ENCODE data around the gene SETD9. TPM values are rescaled to one million over a fixed set of nuclear protein-coding genes. Genes with fewer than 3 reads are reported as not detected.

Gene SETD9
- total RNA-seq, 1 donor from 2014 or later = 15.8 TPM

- H3K27ac Mint-ChIP-seq (ENCODE audit: unreplicated experiment) = no peak overlapping the region
- H3K9me3 Mint-ChIP-seq (ENCODE audit: unreplicated experiment) = no peaks in the 10 kb centered on the region
Observed at GRCh38 chr5:56964173-56964572, 54.8 kb downstream of the SETD9 start.

More at GRCh38 chr5:56964173-56964572, 54.8 kb downstream of the SETD9 start:
- H3K4me3 Mint-ChIP-seq (ENCODE audit: unreplicated experiment) = no peak overlapping the region
- no peaks in the 10 kb centered on the region for H3K36me3 Mint-ChIP-seq (ENCODE audit: unreplicated experiment)
- no peaks in the 10 kb centered on the region for H3K4me1 Mint-ChIP-seq (ENCODE audit: low read depth, unreplicated experiment)
- TF ChIP-seq, protein P1, sequence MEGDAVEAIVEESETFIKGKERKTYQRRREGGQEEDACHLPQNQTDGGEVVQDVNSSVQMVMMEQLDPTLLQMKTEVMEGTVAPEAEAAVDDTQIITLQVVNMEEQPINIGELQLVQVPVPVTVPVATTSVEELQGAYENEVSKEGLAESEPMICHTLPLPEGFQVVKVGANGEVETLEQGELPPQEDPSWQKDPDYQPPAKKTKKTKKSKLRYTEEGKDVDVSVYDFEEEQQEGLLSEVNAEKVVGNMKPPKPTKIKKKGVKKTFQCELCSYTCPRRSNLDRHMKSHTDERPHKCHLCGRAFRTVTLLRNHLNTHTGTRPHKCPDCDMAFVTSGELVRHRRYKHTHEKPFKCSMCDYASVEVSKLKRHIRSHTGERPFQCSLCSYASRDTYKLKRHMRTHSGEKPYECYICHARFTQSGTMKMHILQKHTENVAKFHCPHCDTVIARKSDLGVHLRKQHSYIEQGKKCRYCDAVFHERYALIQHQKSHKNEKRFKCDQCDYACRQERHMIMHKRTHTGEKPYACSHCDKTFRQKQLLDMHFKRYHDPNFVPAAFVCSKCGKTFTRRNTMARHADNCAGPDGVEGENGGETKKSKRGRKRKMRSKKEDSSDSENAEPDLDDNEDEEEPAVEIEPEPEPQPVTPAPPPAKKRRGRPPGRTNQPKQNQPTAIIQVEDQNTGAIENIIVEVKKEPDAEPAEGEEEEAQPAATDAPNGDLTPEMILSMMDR (IDR thresholded peaks at IDR 0.05; ENCODE audit: partially characterized antibody, unreplicated experiment) = no peak
- no peaks in the 10 kb centered on the region for H3K27me3 Mint-ChIP-seq (ENCODE audit: unreplicated experiment)
- DNase-seq = no peak

Other genes starting within 250 kb of the SETD9 start
- 10.1 TPM for gene MAP3K1, start 94.0 kb upstream of the SETD9 start, total RNA-seq (ENCODE audit: unreplicated experiment)
- 41.3 TPM for gene MIER3, start 42.5 kb downstream of the SETD9 start, total RNA-seq (ENCODE audit: unreplicated experiment)